DOHH2 (cell line): ENCODE measurements around the gene SHQ1.

Source experiments
- H3F3A ChIP-seq: fragments of 200-600 bp; sonication (generic), shearing (Covaris generic); 2 replicates; pipeline ENCODE4 v1.6.0; 2016; ENCODE audit warnings: antibody characterized with exemption, mild to moderate bottlenecking; ENCODE audit not compliant: control insufficient read depth, insufficient read depth
- H3K27ac ChIP-seq: fragments of 200-600 bp; sonication (generic); 2 replicates; pipeline ENCODE4 v1.5.1; 2014; ENCODE audit warnings: low read depth, mild to moderate bottlenecking, low read length, moderate library complexity
- H3K27me3 ChIP-seq: fragments of 200-600 bp; sonication (generic); 2 replicates; pipeline ENCODE4 v1.6.1; 2014; ENCODE audit warnings: mild to moderate bottlenecking, low read length, mixed read lengths; ENCODE audit not compliant: control insufficient read depth
- H3K36me3 ChIP-seq: fragments of 200-600 bp; sonication (generic); 2 replicates; pipeline ENCODE4 v1.6.1; 2014; ENCODE audit warnings: mild to moderate bottlenecking, low read length, moderate library complexity, mixed read lengths; ENCODE audit not compliant: control insufficient read depth
- H3K4me1 ChIP-seq: fragments of 200-600 bp; sonication (generic); 2 replicates; pipeline ENCODE4 v1.6.1; 2014; ENCODE audit warnings: mild to moderate bottlenecking, low read length, mixed read lengths; ENCODE audit not compliant: control insufficient read depth
- H3K4me2 ChIP-seq: fragments of 200-600 bp; sonication (generic); 2 replicates; pipeline ENCODE4 v1.6.0; 2014; ENCODE audit warnings: mild to moderate bottlenecking, low read length, moderate library complexity
- H3K4me3 ChIP-seq: fragments of 200-600 bp; sonication (generic); 2 replicates; pipeline ENCODE4 v1.5.1; 2014; ENCODE audit warnings: mild to moderate bottlenecking, low read length, mixed read lengths
- H3K79me2 ChIP-seq: fragments of 200-600 bp; sonication (generic); 2 replicates; pipeline ENCODE4 v1.6.1; 2014; ENCODE audit warnings: mild to moderate bottlenecking, low read length, mixed read lengths; ENCODE audit not compliant: control insufficient read depth
- H3K9me2 ChIP-seq: fragments of 200-600 bp; sonication (generic); replicated peaks from 2 replicates; pipeline ENCODE4 v1.6.1; 2014; ENCODE audit warnings: mild to moderate bottlenecking, low read length, mixed read lengths; ENCODE audit not compliant: control insufficient read depth
- H3K9me3 ChIP-seq: fragments of 200-600 bp; sonication (generic); 2 replicates; pipeline ENCODE4 v1.6.1; 2014; ENCODE audit warnings: antibody characterized with exemption, low read length, mixed read lengths; ENCODE audit not compliant: control insufficient read depth, insufficient read depth
- H4K20me1 ChIP-seq: fragments of 200-600 bp; sonication (generic); 2 replicates; pipeline ENCODE4 v1.6.0; 2014; ENCODE audit warnings: low read depth, mild to moderate bottlenecking, antibody characterized with exemption, low read length, moderate library complexity; ENCODE audit not compliant: control insufficient read depth, insufficient read depth
- CTCF ChIP-seq: fragments of 200-600 bp; sonication (generic); IDR thresholded peaks from one replicate; pipeline ENCODE4 v1.5.1; 2014; ENCODE audit warnings: antibody characterized with exemption, mild to moderate bottlenecking, low read depth, low read length; ENCODE audit not compliant: poor library complexity, severe bottlenecking
- EZH2phosphoT487 ChIP-seq: fragments of 200-600 bp; sonication (generic); IDR thresholded peaks from 2 replicates; pipeline ENCODE4 v1.6.1; 2017; ENCODE audit warnings: borderline replicate concordance, mild to moderate bottlenecking, antibody characterized with exemption, low read length, moderate library complexity, mixed read lengths

Gene SHQ1

GRCh38 chr3:72894976-72895552, 46.8 kb upstream of the SHQ1 start:
- no peak for TF ChIP-seq CTCF
- TF ChIP-seq EZH2phosphoT487, result no peak
- Histone ChIP-seq H3K27ac (no peak overlapping the region), H3K9me2 (no peaks in the 10 kb centered on the region), H3K4me3 (no peak overlapping the region), H3K9me3 (no peaks in the 10 kb centered on the region), H3K4me2 (no peak overlapping the region), H3K36me3 (no peaks in the 10 kb centered on the region), H3F3A (no peaks in the 10 kb centered on the region), H3K4me1 (no peaks in the 10 kb centered on the region), H3K27me3 (peaks cover 38% of the 10 kb centered on the region), H3K79me2 (no peaks in the 10 kb centered on the region), H4K20me1 (no peaks in the 10 kb centered on the region)

- no peaks in the 10 kb centered on the region for H3K9me3 ChIP-seq
- no peaks in the 10 kb centered on the region for H3F3A ChIP-seq
- no peaks in the 10 kb centered on the region for H3K36me3 ChIP-seq
- no peaks in the 10 kb centered on the region for H4K20me1 ChIP-seq
- no peak overlapping the region for H3K4me2 ChIP-seq
- H3K4me1 ChIP-seq, result no peaks in the 10 kb centered on the region
- no peaks in the 10 kb centered on the region for H3K9me2 ChIP-seq
- TF ChIP-seq CTCF, result peak; percentile 80
- TF ChIP-seq EZH2phosphoT487, result no peak
- H3K27ac ChIP-seq, result no peak overlapping the region
- H3K79me2 ChIP-seq, result no peaks in the 10 kb centered on the region
- H3K27me3 ChIP-seq, result peaks cover 48% of the 10 kb centered on the region
- no peak overlapping the region for H3K4me3 ChIP-seq
These were observed 44.6 kb upstream of the SHQ1 start for GRCh38 chr3:72892870-72893269.

GRCh38 chr3:72892081-72892775, 44.0 kb upstream of the SHQ1 start:
- no peak overlapping the region for H3K27ac ChIP-seq
- H3K27me3 ChIP-seq, result peaks cover 55% of the 10 kb centered on the region
- H3K4me2 ChIP-seq, result no peak overlapping the region

More at GRCh38 chr3:72892081-72892775, 44.0 kb upstream of the SHQ1 start:
- TF ChIP-seq EZH2phosphoT487 (no peak), CTCF (no peak)
- no peaks in the 10 kb centered on the region for H3K9me3 ChIP-seq
- H3K79me2 ChIP-seq, result no peaks in the 10 kb centered on the region
- H3F3A ChIP-seq, result no peaks in the 10 kb centered on the region
- H3K9me2 ChIP-seq, result no peaks in the 10 kb centered on the region
- peaks cover 6% of the 10 kb centered on the region for H3K4me1 ChIP-seq
- H3K4me3 ChIP-seq, result no peak overlapping the region
- H3K36me3 ChIP-seq, result no peaks in the 10 kb centered on the region
- H4K20me1 ChIP-seq, result no peaks in the 10 kb centered on the region
